Caco-2 (cell line): ENCODE data around the gene RGS6. TPM values are rescaled to one million over a fixed set of nuclear protein-coding genes. Genes with fewer than 3 reads are reported as not detected.

ENCODE experiments used
- BruUV-seq: library from RNA; stranded (reverse); fragments of 400-500 nt; replicated peaks from 2 replicates; lab custom pipeline; 2021; lab: Mats Ljungman, UMichigan
- CTCF ChIA-PET: fragments of 300-600 bp; sonication (Branson Sonifier 250); formaldehyde crosslinking; loops from one replicate; lab custom pipeline; 2022; ENCODE audit warnings: antibody characterized with exemption; lab: Charles Lee
- POLR2A ChIA-PET: fragments of 300-600 bp; sonication (Branson Sonifier 250); formaldehyde crosslinking; loops from one replicate; lab custom pipeline; 2022; ENCODE audit warnings: antibody characterized with exemption; lab: Charles Lee
- DNase-seq, 2 experiments: peaks; one replicate each; pipeline versions ENCODE4 v3.0.0 to v3.0.0-alpha.2; 2020 to 2022
- H3K27me3 ChIP-seq: replicated peaks from 2 replicates; pipeline ENCODE4 v1.6.0; 2011; ENCODE audit warnings: low read length; ENCODE audit not compliant: control insufficient read depth, insufficient read depth
- H3K36me3 ChIP-seq: 2 replicates; pipeline ENCODE4 v1.5.1; 2011; ENCODE audit warnings: low read length; ENCODE audit not compliant: control insufficient read depth, insufficient read depth
- H3K4me1 ChIP-seq: fragments of 250-450 bp; sonication (Bioruptor Pico); 2 replicates; pipeline ENCODE4 v1.5.1; 2020; ENCODE audit warnings: mild to moderate bottlenecking
- H3K4me3 ChIP-seq: 2 replicates; pipeline ENCODE4 v1.5.1; 2011; ENCODE audit warnings: low read depth, mild to moderate bottlenecking, control low read depth, low read length
- H3K9me3 ChIP-seq: fragments of 250-450 bp; sonication (Bioruptor Pico); 2 replicates; pipeline ENCODE4 v1.5.1; 2020; ENCODE audit warnings: mild to moderate bottlenecking, moderate library complexity
- H3K27ac Mint-ChIP-seq: one replicate; pipeline ENCODE4 v1.8.0; 2022; ENCODE audit warnings: mixed read lengths; ENCODE audit not compliant: unreplicated experiment
- H3K27me3 Mint-ChIP-seq: one replicate; pipeline ENCODE4 v1.8.0; 2022; ENCODE audit warnings: mixed read lengths; ENCODE audit not compliant: insufficient read depth, unreplicated experiment
- H3K36me3 Mint-ChIP-seq: one replicate; pipeline ENCODE4 v1.8.0; 2022; ENCODE audit warnings: mild to moderate bottlenecking, mixed read lengths; ENCODE audit not compliant: insufficient read depth, unreplicated experiment
- H3K4me1 Mint-ChIP-seq: one replicate; pipeline ENCODE4 v1.8.0; 2022; ENCODE audit warnings: low read depth, mixed read lengths; ENCODE audit not compliant: unreplicated experiment
- H3K4me3 Mint-ChIP-seq: one replicate; pipeline ENCODE4 v1.8.0; 2022; ENCODE audit warnings: mild to moderate bottlenecking, moderate library complexity, mixed read lengths; ENCODE audit not compliant: unreplicated experiment
- H3K9me3 Mint-ChIP-seq: one replicate; pipeline ENCODE4 v1.8.0; 2022; ENCODE audit warnings: mixed read lengths; ENCODE audit not compliant: unreplicated experiment
- intact Hi-C: fragments of 100-400 bp; cut with micrococcal nuclease; formaldehyde crosslinking; loops from one replicate; pipeline ENCODE4 v1.10.0; 2022; ENCODE audit not compliant: unreplicated experiment
- total RNA-seq: library from RNA; stranded (reverse); gene quantifications from 2 replicates; pipeline ENCODE4 v1.2.3, GENCODE V29; 2022
- TF ChIP-seq, protein P1 (sequence below), 2 experiments: fragments of 200-600 bp in 1 of 2; IDR thresholded peaks; 1 replicate in 1 of 2; 2 replicates in 1 of 2; pipeline versions ENCODE4 v1.5.1 to v1.8.0; 2011 to 2022; ENCODE audit warnings: antibody characterized with exemption in 1 of 2, control low read depth in 1 of 2, inconsistent platforms in 1 of 2, low read depth in 1 of 2, low read length in 1 of 2, mild to moderate bottlenecking in 1 of 2, moderate library complexity in 1 of 2; ENCODE audit not compliant: insufficient read depth in 1 of 2, severe bottlenecking in 1 of 2, unreplicated experiment in 1 of 2

RGS6 gene
- total RNA-seq, 1 experiment from 2014 or later, result not detected

DNA sequence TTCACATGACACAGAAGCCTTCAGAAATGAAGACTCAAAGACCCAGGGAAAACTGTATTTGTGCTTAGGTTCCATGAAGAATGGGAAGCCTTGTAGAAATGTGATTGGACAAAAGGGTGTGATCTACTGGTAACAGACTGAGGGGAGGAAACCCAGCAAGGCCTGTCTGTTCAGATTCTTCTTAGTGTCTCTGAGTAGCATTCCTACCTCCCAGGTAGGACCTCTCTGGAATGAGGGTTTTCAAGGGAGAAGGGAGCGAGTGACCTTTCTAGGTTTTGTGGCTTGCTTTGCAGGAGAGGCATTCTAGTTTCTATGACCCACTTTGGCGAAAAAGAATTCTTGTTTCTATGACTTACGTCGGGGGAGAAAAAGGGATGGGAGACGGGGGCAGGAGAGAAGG is 560.0 kb downstream of the RGS6 start:
- Mint-ChIP-seq H3K4me3 (no peak overlapping the region), H3K27me3 (peaks cover 8% of the 10 kb centered on the region), H3K4me1 (no peaks in the 10 kb centered on the region), H3K27ac (no peak overlapping the region), H3K36me3 (no peaks in the 10 kb centered on the region), H3K9me3 (peaks cover 34% of the 10 kb centered on the region)
- CTCF ChIA-PET, result no interaction called here
- H3K4me1 ChIP-seq, result no peaks in the 10 kb centered on the region
- H3K4me3 ChIP-seq, result no peak overlapping the region
- POLR2A ChIA-PET, result no interaction called here
- DNase-seq, result no peak
- H3K36me3 ChIP-seq, result no peaks in the 10 kb centered on the region
- peaks cover 6% of the 10 kb centered on the region; the same call in 1 of the 2 replicates for H3K9me3 ChIP-seq
- intact Hi-C loops, result no loop called here
- no peaks in the 10 kb centered on the region for H3K27me3 ChIP-seq
- TF ChIP-seq, protein P1, sequence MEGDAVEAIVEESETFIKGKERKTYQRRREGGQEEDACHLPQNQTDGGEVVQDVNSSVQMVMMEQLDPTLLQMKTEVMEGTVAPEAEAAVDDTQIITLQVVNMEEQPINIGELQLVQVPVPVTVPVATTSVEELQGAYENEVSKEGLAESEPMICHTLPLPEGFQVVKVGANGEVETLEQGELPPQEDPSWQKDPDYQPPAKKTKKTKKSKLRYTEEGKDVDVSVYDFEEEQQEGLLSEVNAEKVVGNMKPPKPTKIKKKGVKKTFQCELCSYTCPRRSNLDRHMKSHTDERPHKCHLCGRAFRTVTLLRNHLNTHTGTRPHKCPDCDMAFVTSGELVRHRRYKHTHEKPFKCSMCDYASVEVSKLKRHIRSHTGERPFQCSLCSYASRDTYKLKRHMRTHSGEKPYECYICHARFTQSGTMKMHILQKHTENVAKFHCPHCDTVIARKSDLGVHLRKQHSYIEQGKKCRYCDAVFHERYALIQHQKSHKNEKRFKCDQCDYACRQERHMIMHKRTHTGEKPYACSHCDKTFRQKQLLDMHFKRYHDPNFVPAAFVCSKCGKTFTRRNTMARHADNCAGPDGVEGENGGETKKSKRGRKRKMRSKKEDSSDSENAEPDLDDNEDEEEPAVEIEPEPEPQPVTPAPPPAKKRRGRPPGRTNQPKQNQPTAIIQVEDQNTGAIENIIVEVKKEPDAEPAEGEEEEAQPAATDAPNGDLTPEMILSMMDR (IDR thresholded peaks at IDR 0.05; ENCODE audit: insufficient read depth in 1 of 2, low read depth in 1 of 2, low read length in 1 of 2, severe bottlenecking in 1 of 2, unreplicated experiment in 1 of 2), result no peak
- BruUV-seq, result no TSS peak

GRCh38 chr14:72495668-72496067 is 563.4 kb downstream of the RGS6 start:
- Histone ChIP-seq H3K27me3 (no peaks in the 10 kb centered on the region), H3K4me1 (no peaks in the 10 kb centered on the region), H3K36me3 (no peaks in the 10 kb centered on the region), H3K9me3 (no peaks in the 10 kb centered on the region), H3K4me3 (no peak overlapping the region)
- Mint-ChIP-seq H3K4me3 (no peak overlapping the region), H3K27me3 (peaks cover 30% of the 10 kb centered on the region), H3K9me3 (peaks cover 17% of the 10 kb centered on the region), H3K4me1 (no peaks in the 10 kb centered on the region), H3K27ac (no peak overlapping the region), H3K36me3 (no peaks in the 10 kb centered on the region)
- intact Hi-C loops, result no loop called here
- TF ChIP-seq, protein P1 (IDR thresholded peaks at IDR 0.05; ENCODE audit: insufficient read depth in 1 of 2, low read depth in 1 of 2, low read length in 1 of 2, severe bottlenecking in 1 of 2, unreplicated experiment in 1 of 2), result no peak
- no peak for DNase-seq
- no TSS peak for BruUV-seq
- POLR2A ChIA-PET, result no interaction called here
- CTCF ChIA-PET, result no interaction called here

DNA sequence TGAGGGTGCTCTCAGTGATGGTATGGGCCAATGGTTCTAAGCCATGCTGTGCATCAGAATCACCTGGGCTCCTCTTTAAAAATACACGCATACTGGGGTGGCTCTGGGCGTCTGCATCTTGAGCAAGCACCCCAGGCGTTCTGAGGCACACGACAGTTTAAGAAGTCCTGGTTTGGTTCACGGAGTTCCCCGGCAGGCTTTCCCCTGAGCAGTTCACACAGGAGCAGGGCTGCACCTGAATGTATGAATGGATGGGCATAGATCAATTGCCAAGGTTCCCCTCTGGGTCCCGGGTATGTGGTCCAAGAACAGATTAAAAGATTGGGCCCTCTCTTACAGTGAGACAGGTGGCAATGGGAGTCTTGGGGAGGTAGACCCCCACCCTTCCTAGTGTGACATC is 566.4 kb downstream of the RGS6 start:
- no peak overlapping the region for H3K4me3 Mint-ChIP-seq
- Histone ChIP-seq H3K9me3 (no peaks in the 10 kb centered on the region), H3K4me3 (no peak overlapping the region), H3K27me3 (no peaks in the 10 kb centered on the region), H3K36me3 (no peaks in the 10 kb centered on the region), H3K4me1 (no peaks in the 10 kb centered on the region)
- peaks cover 17% of the 10 kb centered on the region for H3K9me3 Mint-ChIP-seq
- DNase-seq, result no peak
- no peak overlapping the region for H3K27ac Mint-ChIP-seq
- intact Hi-C loops, result no loop called here
- TF ChIP-seq, protein P1 (IDR thresholded peaks at IDR 0.05; ENCODE audit: insufficient read depth in 1 of 2, low read depth in 1 of 2, low read length in 1 of 2, severe bottlenecking in 1 of 2, unreplicated experiment in 1 of 2), result no peak
- peaks cover 30% of the 10 kb centered on the region for H3K27me3 Mint-ChIP-seq
- no peaks in the 10 kb centered on the region for H3K4me1 Mint-ChIP-seq
- no TSS peak for BruUV-seq
- H3K36me3 Mint-ChIP-seq, result no peaks in the 10 kb centered on the region
- CTCF ChIA-PET, result no interaction called here
- POLR2A ChIA-PET, result no interaction called here
